CD4-positive, alpha-beta T cell (primary cell): Measurements from ENCODE around the gene SMARCB1. TPM values are rescaled to one million over a fixed set of nuclear protein-coding genes. Genes with fewer than 3 reads are reported as not detected.

Experiments used
- ATAC-seq: fragments of 200-7000 bp; cut with Tn5 transposase; one replicate; pipeline ENCODE4 v1.10.0; 2022; ENCODE audit warnings: mild to moderate bottlenecking; ENCODE audit not compliant: poor library complexity
- CTCF ChIA-PET: fragments of 350-600 bp; sonication (Branson Sonifier 250); formaldehyde crosslinking; loops from one replicate; lab custom pipeline; 2021; ENCODE audit warnings: antibody characterized with exemption, inconsistent platforms; lab: Charles Lee
- POLR2A ChIA-PET: fragments of 350-600 bp; sonication (Branson Sonifier 250); formaldehyde crosslinking; loops from one replicate; lab custom pipeline; 2021; ENCODE audit warnings: antibody characterized with exemption, inconsistent platforms; lab: Charles Lee
- DNase-seq, 14 experiments: peaks; one replicate each; pipeline ENCODE4 v3.0.0-alpha.2; 2013 to 2020; ENCODE audit warnings: mixed read lengths in 2 of 14
- H3K27ac ChIP-seq, 2 donors: one replicate each; pipeline versions ENCODE4 v1.5.1 to v1.7.0; 2013; ENCODE audit warnings: low read length in 2 of 2, low read depth in 1 of 2, mild to moderate bottlenecking in 1 of 2
- H3K27me3 ChIP-seq, 2 experiments: 1 replicate in 1 of 2; 2 replicates in 1 of 2; pipeline versions ENCODE4 v1.6.1 to v1.7.0; 2013; ENCODE audit warnings: low read length in 2 of 2, control low read depth in 1 of 2, mild to moderate bottlenecking in 1 of 2, moderate library complexity in 1 of 2; ENCODE audit not compliant: insufficient read depth in 2 of 2, control insufficient read depth in 1 of 2
- H3K36me3 ChIP-seq: one replicate; pipeline ENCODE4 v1.6.1; 2013; ENCODE audit warnings: low read length, control low read depth; ENCODE audit not compliant: insufficient read depth
- H3K4me1 ChIP-seq: one replicate; pipeline ENCODE4 v1.6.1; 2013; ENCODE audit warnings: low read length, control low read depth; ENCODE audit not compliant: insufficient read depth
- H3K4me3 ChIP-seq: one replicate; pipeline ENCODE4 v1.5.1; 2013; ENCODE audit warnings: mild to moderate bottlenecking, low read length, moderate library complexity
- H3K9me3 ChIP-seq, 2 experiments: 1 replicate in 1 of 2; 2 replicates in 1 of 2; pipeline versions ENCODE4 v1.6.1 to v1.7.0; 2013; ENCODE audit warnings: low read length in 2 of 2, mild to moderate bottlenecking in 2 of 2, control low read depth in 1 of 2, moderate library complexity in 1 of 2; ENCODE audit not compliant: control insufficient read depth in 1 of 2, insufficient read depth in 1 of 2
- H3K27ac Mint-ChIP-seq: one replicate; pipeline ENCODE4 v1.8.0; 2020; ENCODE audit warnings: mixed read lengths
- H3K27me3 Mint-ChIP-seq: one replicate; pipeline ENCODE4 v1.8.0; 2021; ENCODE audit warnings: mixed read lengths
- H3K36me3 Mint-ChIP-seq: one replicate; pipeline ENCODE4 v1.8.0; 2021; ENCODE audit warnings: low read depth, mixed read lengths
- H3K4me1 Mint-ChIP-seq: one replicate; pipeline ENCODE4 v1.8.0; 2021; ENCODE audit warnings: low read depth, mixed read lengths
- H3K4me3 Mint-ChIP-seq: one replicate; pipeline ENCODE4 v1.8.0; 2020; ENCODE audit warnings: mild to moderate bottlenecking, mixed read lengths
- H3K9me3 Mint-ChIP-seq: one replicate; pipeline ENCODE4 v1.8.0; 2020; ENCODE audit warnings: mixed read lengths
- CTCF ChIP-seq: fragments of 200-600 bp; IDR thresholded peaks from one replicate; pipeline ENCODE4 v1.8.0; 2022; ENCODE audit warnings: antibody characterized with exemption, mild to moderate bottlenecking
- intact Hi-C, 2 experiments: fragments of 100-400 bp; cut with DNase I in 1 of 2; cut with micrococcal nuclease in 1 of 2; formaldehyde crosslinking; loops; one replicate each; pipeline versions ENCODE4 v1.15.1 to v1.9.0; 2023 to 2025; cut with DNase I, micrococcal nuclease
- total RNA-seq, 174 experiments: library from RNA in 2 of 174; stranded (reverse) in 2 of 174; gene quantifications; one replicate each; pipeline ENCODE4 v1.2.3 and lab custom pipeline; 2021 to 2026

The SMARCB1 gene
- total RNA-seq, 2 experiments from 2014 or later = 40.3 to 41.7 TPM

- peak overlapping the region; percentile 90 for H3K27ac Mint-ChIP-seq
- Histone ChIP-seq H3K4me3 (peak overlapping the region; percentile 83), H3K36me3 (peaks cover 18% of the 10 kb centered on the region), H3K27me3 (no peaks in the 10 kb centered on the region), H3K27ac (peak overlapping the region; percentile 70 to 98), H3K9me3 (no peaks in the 10 kb centered on the region), H3K4me1 (peaks cover 50% of the 10 kb centered on the region)
- POLR2A ChIA-PET = interaction anchor here (0.6 to 3.4 kb wide), 11 partner anchors 15 to 225 kb away, joined by 4 to 23 read pairs (median 8); partner anchors contain the start of genes C22orf15, CABIN1, CHCHD10 and MIF
- ATAC-seq (peak; percentile 38), DNase-seq (no peak)
- peaks cover 28% of the 10 kb centered on the region for H3K36me3 Mint-ChIP-seq
- no peaks in the 10 kb centered on the region for H3K9me3 Mint-ChIP-seq
- intact Hi-C loops = loop anchor here (1.0 to 10.0 kb wide), 8 partner anchors 15 to 227 kb away; partner anchors contain the start of genes CABIN1 (in 2 of the 2), DERL3 (in 2 of the 2), ZNF70 (in 2 of the 2) and MMP11 (in 1 of the 2)
- peaks cover 41% of the 10 kb centered on the region for H3K4me1 Mint-ChIP-seq
- peak overlapping the region; percentile 91 for H3K4me3 Mint-ChIP-seq
- TF ChIP-seq CTCF = no peak
- H3K27me3 Mint-ChIP-seq = no peaks in the 10 kb centered on the region
- CTCF ChIA-PET = interaction anchor here (1.9 kb wide), 1 partner anchor 62 kb away, joined by 6 read pairs; no protein-coding TSS in a partner anchor
These were observed 782 bp downstream of the SMARCB1 start for GRCh38 chr22:23787600-23787896.

- no peaks in the 10 kb centered on the region for H3K9me3 ChIP-seq
- Mint-ChIP-seq H3K4me1 (peaks cover 45% of the 10 kb centered on the region), H3K36me3 (peaks cover 31% of the 10 kb centered on the region), H3K9me3 (no peaks in the 10 kb centered on the region), H3K4me3 (peak overlapping the region; percentile 91), H3K27me3 (no peaks in the 10 kb centered on the region), H3K27ac (peak overlapping the region; percentile 90)
- H3K27me3 ChIP-seq = no peaks in the 10 kb centered on the region
- H3K4me1 ChIP-seq = peaks cover 52% of the 10 kb centered on the region
- H3K4me3 ChIP-seq = peak overlapping the region; percentile 83
- no peak for ATAC-seq
- ChIA-PET POLR2A (interaction anchor here (0.6 to 3.4 kb wide), 6 partner anchors 15 to 226 kb away, joined by 3 to 23 read pairs (median 8); partner anchors contain the start of genes C22orf15, MMP11, SLC2A11 and ZNF70), CTCF (interaction anchor here (1.9 to 2.2 kb wide), 2 partner anchors 17 to 62 kb away, joined by 6 to 7 read pairs; no protein-coding TSS in a partner anchor)
- peak overlapping the region; percentile 70 to 98 for H3K27ac ChIP-seq
- H3K36me3 ChIP-seq = peaks cover 21% of the 10 kb centered on the region
- TF ChIP-seq CTCF = no peak
- no peak for DNase-seq
- intact Hi-C loops = loop anchor here (1.0 to 10.0 kb wide), 8 partner anchors 16 to 227 kb away; partner anchors contain the start of genes CABIN1 (in 2 of the 2), DERL3 (in 2 of the 2), ZNF70 (in 2 of the 2) and MMP11 (in 1 of the 2)
These were observed 1.1 kb downstream of the SMARCB1 start for GRCh38 chr22:23787910-23788309.

- no peak for TF ChIP-seq CTCF
- Mint-ChIP-seq H3K4me1 (peaks cover 47% of the 10 kb centered on the region), H3K36me3 (peaks cover 42% of the 10 kb centered on the region), H3K27ac (peak overlapping the region; percentile 42), H3K27me3 (no peaks in the 10 kb centered on the region), H3K4me3 (peak overlapping the region; percentile 67), H3K9me3 (no peaks in the 10 kb centered on the region)
- POLR2A ChIA-PET = interaction anchor here (0.7 to 3.4 kb wide), 3 partner anchors 17 to 93 kb away, joined by 3 to 17 read pairs (median 3); partner anchors contain the start of genes MMP11 and ZNF70
- Histone ChIP-seq H3K27ac (no peak overlapping the region), H3K36me3 (peaks cover 32% of the 10 kb centered on the region), H3K4me1 (peaks cover 49% of the 10 kb centered on the region), H3K4me3 (no peak overlapping the region), H3K9me3 (no peaks in the 10 kb centered on the region), H3K27me3 (no peaks in the 10 kb centered on the region)
- DNase-seq (no peak), ATAC-seq (no peak)
- CTCF ChIA-PET = interaction anchor here (1.9 to 2.2 kb wide), 2 partner anchors 18 to 61 kb away, joined by 6 to 7 read pairs; no protein-coding TSS in a partner anchor
- intact Hi-C loops = loop anchor here (5.0 to 10.0 kb wide), 4 partner anchors 68 to 226 kb away; partner anchors contain the start of genes CABIN1 (in 2 of the 2) and SLC2A11 (in 1 of the 2)
These were observed 2.4 kb downstream of the SMARCB1 start for GRCh38 chr22:23789121-23789520.
